Endometrial microvascular endothelial cells (primary cell): Measurements from ENCODE around the gene SRCAP. TPM values are rescaled to one million over a fixed set of nuclear protein-coding genes. Genes with fewer than 3 reads are reported as not detected.

ENCODE experiments used
- in situ Hi-C: cut with HindIII; loops from 2 replicates; pipeline ENCODE4 v1.10.0; 2017; ENCODE audit warnings: low sequenced_read_pairs, low pct_unique_long_range_greater_than_20kb; ENCODE audit errors: inconsistent ontology term
- total RNA-seq: library from RNA; depleted of rRNA; stranded (reverse); fragments of >200 nt; gene quantifications from one replicate; pipeline ENCODE4 v1.2.3, GENCODE V29; 2015; ENCODE audit errors: inconsistent ontology term

The SRCAP gene
- total RNA-seq, 1 donor from 2014 or later, result 10.2 TPM

- in situ Hi-C loops, result no loop called here
Measured at GRCh38 chr16:30782486-30783279, 83.7 kb downstream of the SRCAP start.

- in situ Hi-C loops, result no loop called here
Measured at GRCh38 chr16:30783280-30784109, 84.5 kb downstream of the SRCAP start.

- in situ Hi-C loops, result no loop called here
Measured at GRCh38 chr16:30784215-30784614, 85.2 kb downstream of the SRCAP start.

- in situ Hi-C loops, result no loop called here
Measured at GRCh38 chr16:30785126-30786106, 86.4 kb downstream of the SRCAP start.

- in situ Hi-C loops, result no loop called here
Measured at GRCh38 chr16:30786115-30786935, 87.4 kb downstream of the SRCAP start.

GRCh38 chr16:30786936-30787612 is 88.1 kb downstream of the SRCAP start, which contains the start of gene ZNF629:
Gene ZNF629, minus strand, starts transcription at chr16:30787205. Its CDS starts 2,723 bp downstream, at chr16:30784482.
- in situ Hi-C loops, result no loop called here

GRCh38 chr16:30787613-30788378 is 88.8 kb downstream of the SRCAP start:
- in situ Hi-C loops, result no loop called here

Other genes with a start within 250 kb of the SRCAP start
- gene ITGAL, start 226.4 kb upstream of the SRCAP start, total RNA-seq, result not detected
- 25.5 TPM for gene ZNF768, start 172.6 kb upstream of the SRCAP start, total RNA-seq
- 4.7 TPM for gene ZNF747, start 164.3 kb upstream of the SRCAP start, total RNA-seq
- gene ZNF764, start 140.8 kb upstream of the SRCAP start, total RNA-seq, result 8.3 TPM
- 10.8 TPM for gene ZNF688, start 127.5 kb upstream of the SRCAP start, total RNA-seq
- gene ZNF785, start 113.5 kb upstream of the SRCAP start, total RNA-seq, result 7.2 TPM
- 11.2 TPM for gene ZNF689, start 88.8 kb upstream of the SRCAP start, total RNA-seq
- 22.9 TPM for gene PRR14, start 48.2 kb upstream of the SRCAP start, total RNA-seq
- 24.7 TPM for gene FBRS, start 40.7 kb upstream of the SRCAP start, total RNA-seq
- 22.5 TPM for gene PHKG2, start 49.3 kb downstream of the SRCAP start, total RNA-seq
- gene CFAP119, start 62.9 kb downstream of the SRCAP start, total RNA-seq, result 1.2 TPM
- gene RNF40, start 63.2 kb downstream of the SRCAP start, total RNA-seq, result 69.8 TPM
- 6.1 TPM for gene ZNF629, start 88.0 kb downstream of the SRCAP start, total RNA-seq
- gene BCL7C, start 194.9 kb downstream of the SRCAP start, total RNA-seq, result 25.8 TPM
- 1.3 TPM for gene CTF1, start 197.4 kb downstream of the SRCAP start, total RNA-seq
- gene FBXL19, start 224.4 kb downstream of the SRCAP start, total RNA-seq, result 23.1 TPM
- gene ORAI3, start 249.9 kb downstream of the SRCAP start, total RNA-seq, result 13.4 TPM